H1 (cell line): ENCODE measurements around the gene ZSCAN10. TPM values are rescaled to one million over a fixed set of nuclear protein-coding genes. Genes with fewer than 3 reads are reported as not detected.

Source experiments
- CTCF ChIA-PET: fragments of 300-600 bp; sonication (Branson Sonifier 250); formaldehyde crosslinking; loops from one replicate; lab custom pipeline; 2021; ENCODE audit not compliant: partially characterized antibody; lab: Charles Lee
- POLR2A ChIA-PET: fragments of 300-600 bp; sonication (Branson Sonifier 250); formaldehyde crosslinking; loops from one replicate; lab custom pipeline; 2021; ENCODE audit warnings: inconsistent platforms; ENCODE audit not compliant: partially characterized antibody; lab: Charles Lee
- DNase-seq, 2 experiments: peaks; one replicate each; pipeline versions ENCODE4 v3.0.0 to v3.0.0-alpha.2; 2010 to 2022; ENCODE audit warnings: low spot score in 2 of 2, low read depth in 1 of 2, mixed read lengths in 1 of 2
- FAIRE-seq: peaks from 2 replicates; lab custom pipeline; 2011; peaks lifted over from hg19 to GRCh38; lab: Jason Lieb, UNC
- H2AFZ ChIP-seq: 2 replicates; pipeline ENCODE4 v1.8.1; 2012; ENCODE audit warnings: low read length, inconsistent platforms
- H2AK5ac ChIP-seq: 2 replicates; pipeline ENCODE4 v1.6.1; 2013; ENCODE audit warnings: low read depth, low read length
- H2BK120ac ChIP-seq: replicated peaks from 2 replicates; pipeline ENCODE3; 2013; ENCODE audit warnings: low read depth, low read length, inconsistent platforms
- H2BK12ac ChIP-seq: 2 replicates; pipeline ENCODE4 v1.6.1; 2013; ENCODE audit warnings: low read depth, low read length
- H2BK15ac ChIP-seq: 2 replicates; pipeline ENCODE4 v1.6.1; 2013; ENCODE audit warnings: low read length
- H2BK20ac ChIP-seq: 2 replicates; pipeline ENCODE4 v1.6.1; 2013; ENCODE audit warnings: low read length
- H2BK5ac ChIP-seq: 2 replicates; pipeline ENCODE4 v1.6.1; 2013; ENCODE audit warnings: low read depth, low read length
- H3K14ac ChIP-seq: 2 replicates; pipeline ENCODE4 v1.6.1; 2013; ENCODE audit warnings: inconsistent platforms; ENCODE audit not compliant: insufficient read length
- H3K18ac ChIP-seq: 2 replicates; pipeline ENCODE4 v1.6.1; 2013; ENCODE audit warnings: low read length; ENCODE audit errors: extremely low read depth
- H3K23ac ChIP-seq: 2 replicates; pipeline ENCODE4 v1.6.1; 2013; ENCODE audit warnings: inconsistent platforms; ENCODE audit not compliant: insufficient read length
- H3K23me2 ChIP-seq: 2 replicates; pipeline ENCODE4 v1.6.1; 2013; ENCODE audit warnings: low read depth, low read length
- H3K27ac ChIP-seq: 2 replicates; pipeline ENCODE4 v1.6.1; 2011; ENCODE audit warnings: low read depth, low read length, inconsistent platforms
- H3K27me3 ChIP-seq, 4 experiments: replicated peaks in 1 of 4; 1 replicate in 1 of 4; 2 replicates in 3 of 4; pipeline versions ENCODE4 v1.6.1 to v1.8.1; 2011 to 2013; ENCODE audit warnings: low read length in 3 of 4, mild to moderate bottlenecking in 3 of 4, inconsistent platforms in 2 of 4, mixed read lengths in 2 of 4, moderate library complexity in 1 of 4; ENCODE audit not compliant: control insufficient read depth in 3 of 4, insufficient read depth in 3 of 4; ENCODE audit errors: extremely low read depth in 1 of 4
- H3K36me3 ChIP-seq, 4 experiments: 2 replicates each; pipeline versions ENCODE4 v1.6.1 to v1.8.1; 2011 to 2013; ENCODE audit warnings: mild to moderate bottlenecking in 4 of 4, low read length in 3 of 4, moderate library complexity in 2 of 4, control low read depth in 1 of 4, inconsistent platforms in 1 of 4; ENCODE audit not compliant: insufficient read depth in 4 of 4, control insufficient read depth in 2 of 4
- H3K4ac ChIP-seq: replicated peaks from 2 replicates; pipeline ENCODE3; 2013; ENCODE audit warnings: low read length, low read depth, mixed read lengths, inconsistent platforms; ENCODE audit not compliant: insufficient read length
- H3K4me1 ChIP-seq, 4 experiments: replicated peaks in 1 of 4; 1 replicate in 1 of 4; 2 replicates in 3 of 4; pipeline versions ENCODE4 v1.6.1 to v1.8.1; 2011 to 2013; ENCODE audit warnings: low read length in 3 of 4, inconsistent platforms in 2 of 4, mixed read lengths in 1 of 4; ENCODE audit not compliant: insufficient read depth in 4 of 4, control insufficient read depth in 3 of 4
- H3K4me2 ChIP-seq, 2 experiments: 2 replicates each; pipeline versions ENCODE4 v1.6.1 to v1.8.1; 2011 to 2013; ENCODE audit warnings: low read depth in 2 of 2, low read length in 2 of 2, control low read depth in 1 of 2, inconsistent platforms in 1 of 2, mild to moderate bottlenecking in 1 of 2; ENCODE audit not compliant: insufficient read depth in 1 of 2
- H3K4me3 ChIP-seq, 4 experiments: fragments of 200-600, 300-600 bp in 1 of 4; sonication (generic), shearing (Covaris generic), sonication (Bioruptor Twin) in 1 of 4; 2 replicates each; pipeline versions ENCODE4 v1.5.1 to v1.8.1; 2011 to 2016; ENCODE audit warnings: low read length in 4 of 4, low read depth in 3 of 4, control low read depth in 2 of 4, inconsistent platforms in 2 of 4, mild to moderate bottlenecking in 2 of 4, mixed read lengths in 1 of 4, moderate library complexity in 1 of 4; ENCODE audit not compliant: insufficient read depth in 2 of 4; ENCODE audit errors: extremely low read depth in 1 of 4
- H3K56ac ChIP-seq: replicated peaks from 2 replicates; pipeline ENCODE3; 2013; ENCODE audit warnings: low read depth, mild to moderate bottlenecking, mixed read lengths, low read length, inconsistent platforms; ENCODE audit not compliant: insufficient read length
- H3K79me1 ChIP-seq: 2 replicates; pipeline ENCODE4 v1.6.1; 2013; ENCODE audit warnings: low read depth, low read length, control low read depth
- H3K79me2 ChIP-seq, 2 experiments: 2 replicates each; pipeline versions ENCODE4 v1.6.1 to v1.8.1; 2012 to 2013; ENCODE audit warnings: low read length in 2 of 2, mild to moderate bottlenecking in 2 of 2, inconsistent platforms in 1 of 2; ENCODE audit not compliant: insufficient read depth in 2 of 2, control insufficient read depth in 1 of 2
- H3K9ac ChIP-seq, 4 experiments: replicated peaks in 1 of 4; 1 replicate in 1 of 4; 2 replicates in 3 of 4; pipeline versions ENCODE4 v1.6.1 to v1.8.1; 2011 to 2013; ENCODE audit warnings: low read depth in 3 of 4, low read length in 3 of 4, control low read depth in 2 of 4, mild to moderate bottlenecking in 2 of 4, moderate library complexity in 2 of 4, inconsistent platforms in 1 of 4; ENCODE audit errors: extremely low read depth in 1 of 4
- H3K9me3 ChIP-seq, 2 experiments: 2 replicates each; pipeline versions ENCODE4 v1.6.1 to v1.8.1; 2012 to 2013; ENCODE audit warnings: mild to moderate bottlenecking in 2 of 2, moderate library complexity in 2 of 2, control low read depth in 1 of 2, inconsistent platforms in 1 of 2, low read depth in 1 of 2, low read length in 1 of 2, mixed read lengths in 1 of 2; ENCODE audit not compliant: insufficient read depth in 2 of 2
- H4K20me1 ChIP-seq, 2 experiments: replicated peaks in 1 of 2; 2 replicates each; pipeline versions ENCODE3 to v1.8.1; 2011 to 2013; ENCODE audit warnings: inconsistent platforms in 2 of 2, low read length in 2 of 2, mild to moderate bottlenecking in 1 of 2; ENCODE audit not compliant: insufficient read depth in 2 of 2, control insufficient read depth in 1 of 2
- H4K5ac ChIP-seq: 2 replicates; pipeline ENCODE4 v1.6.1; 2013; ENCODE audit warnings: low read length, low read depth, mixed read lengths, inconsistent platforms; ENCODE audit not compliant: insufficient read length
- H4K8ac ChIP-seq: 2 replicates; pipeline ENCODE4 v1.8.0; 2013; ENCODE audit warnings: mild to moderate bottlenecking, moderate library complexity, low read length, inconsistent platforms; ENCODE audit not compliant: insufficient read depth; ENCODE audit errors: extremely low read depth
- H4K91ac ChIP-seq: replicated peaks from 2 replicates; pipeline ENCODE3; 2013; ENCODE audit warnings: low read length, mixed read lengths, inconsistent platforms; ENCODE audit not compliant: insufficient read length
- BCL11A ChIP-seq, 2 experiments: IDR thresholded peaks; one replicate each; pipeline ENCODE4 v1.6.1; 2011; ENCODE audit warnings: low read depth in 2 of 2, low read length in 2 of 2, mild to moderate bottlenecking in 2 of 2
- EGR1 ChIP-seq: IDR thresholded peaks from 2 replicates; pipeline ENCODE4 v1.6.1; 2011; ENCODE audit warnings: low read depth, low read length, borderline replicate concordance
- POU5F1 ChIP-seq: IDR thresholded peaks from 2 replicates; pipeline ENCODE4 v1.6.1; 2011; ENCODE audit warnings: low read depth, mild to moderate bottlenecking, low read length, moderate library complexity
- RBBP5 ChIP-seq: IDR thresholded peaks from 2 replicates; pipeline ENCODE4 v1.7.1; 2012; ENCODE audit warnings: low read depth, mild to moderate bottlenecking, inconsistent platforms, low read length, moderate library complexity, borderline replicate concordance
- WGBS, 2 experiments: shearing (Covaris generic) in 1 of 2; methylation state at CpG; one replicate each; pipeline versions ENCODE4 v1.1.6 to v1.1.7; 2013 to 2015; ENCODE audit warnings: low lambda C conversion rate in 2 of 2, mixed read lengths in 2 of 2, inconsistent platforms in 1 of 2, low coverage in 1 of 2, missing lambda C conversion rate in 1 of 2; ENCODE audit not compliant: insufficient replicate concordance in 2 of 2, insufficient coverage in 1 of 2, insufficient read length in 1 of 2; ENCODE audit errors: extremely low coverage in 1 of 2, missing lambda C conversion rate in 1 of 2; 5-methylcytosine and 5-hydroxymethylcytosine counted together
- polyA plus RNA-seq, 7 experiments: library from polyadenylated mRNA; depleted of rRNA in 3 of 7; stranded (reverse) in 5 of 7; unstranded in 2 of 7; fragments of >200 nt in 5 of 7; fragments of 200-250 nt in 2 of 7; gene quantifications; 1 replicate in 5 of 7; 2 replicates in 1 of 7; 4 replicates in 1 of 7; pipeline versions ENCODE4 v1.2.1 to v1.2.3, GENCODE V29; 2011 to 2013; ENCODE audit warnings: missing spikeins in 2 of 7, mixed read lengths in 2 of 7
- total RNA-seq: library from RNA; stranded (reverse); fragmentation: NEBNext Ultra II Directional; extraction: Animal tissue kit (Norgen Biotek cat#: 25700); gene quantifications from 2 replicates; pipeline ENCODE4 v1.2.1, GENCODE V29; 2021

ZSCAN10 gene
- total and polyA plus RNA-seq, 2 of the 8 experiments (the other 6 are each of a cell fraction or from before 2014, with no cell fraction given), result 209 to 314 TPM

- WGBS, 2 experiments, result 87% methylated on average over 5 of the region's 5 CpGs; no CpG with 5 or more reads in 1 of the 2 experiments
- POLR2A ChIA-PET, result interaction anchor here (0.7 to 6.1 kb wide), 8 partner anchors 8 to 91 kb away, joined by 3 to 94 read pairs (median 12); partner anchors contain the start of genes BICDL2, CLDN6, HCFC1R1 and THOC6
- peaks cover 0 to 8% (median 3%) of the 10 kb centered on the region in 4 experiments; a peak in 6 of 7 replicates for H3K27me3 ChIP-seq
Measured at GRCh38 chr16:3050487-3050886, 48.6 kb downstream of the ZSCAN10 start.

More at GRCh38 chr16:3050487-3050886, 48.6 kb downstream of the ZSCAN10 start:
- no peak overlapping the region for H3K23ac ChIP-seq
- H3K36me3 ChIP-seq, result no peaks in the 10 kb centered on the region; a peak in 1 of 8 replicates
- DNase-seq, result no peak
- no peak overlapping the region for H3K4me3 ChIP-seq
- no peak overlapping the region for H4K91ac ChIP-seq
- no peak overlapping the region for H2BK5ac ChIP-seq
- no peak overlapping the region for H2BK120ac ChIP-seq
- FAIRE-seq, result no peak
- H3K4me1 ChIP-seq, result peaks cover 0 to 3% (median 2%) of the 10 kb centered on the region in 4 experiments; a peak in 3 of 7 replicates
- H3K79me1 ChIP-seq, result no peaks in the 10 kb centered on the region
- no peaks in the 10 kb centered on the region for H3K79me2 ChIP-seq
- H3K27ac ChIP-seq, result no peak overlapping the region
- no peak overlapping the region for H3K18ac ChIP-seq
- H3K56ac ChIP-seq, result no peak overlapping the region
- H2AK5ac ChIP-seq, result no peak overlapping the region
- no peak overlapping the region for H2AFZ ChIP-seq
- no peak overlapping the region for H3K14ac ChIP-seq
- no peak overlapping the region for H2BK12ac ChIP-seq
- no peak overlapping the region for H3K4ac ChIP-seq
- H4K8ac ChIP-seq, result no peak overlapping the region; the same call in 1 of the 2 replicates
- no peak overlapping the region for H3K9ac ChIP-seq
- CTCF ChIA-PET, result interaction anchor here (2.5 to 7.4 kb wide), 2 partner anchors 9 to 19 kb away, joined by 10 to 117 read pairs; no protein-coding TSS in a partner anchor
- no peak overlapping the region for H2BK20ac ChIP-seq
- H4K5ac ChIP-seq, result no peak overlapping the region
- no peak overlapping the region for H2BK15ac ChIP-seq
- TF ChIP-seq POU5F1, result no peak
- TF ChIP-seq EGR1, result no peak
- no peak for TF ChIP-seq BCL11A (IDR thresholded peaks at IDR 0.05; ENCODE audit: low read depth in 2 of 2, low read length in 2 of 2)
- TF ChIP-seq RBBP5, result no peak
- H4K20me1 ChIP-seq, result peaks cover 0 to 18% of the 10 kb centered on the region in 2 experiments
- peaks cover 6% of the 10 kb centered on the region; the same call in 1 of the 2 replicates for H3K23me2 ChIP-seq
- H3K9me3 ChIP-seq, result no peaks in the 10 kb centered on the region
- H3K4me2 ChIP-seq, result no peak overlapping the region
